Stimulated activated CD8-positive, alpha-beta memory T cell treated with anti-CD3 and anti-CD28 coated beads, Interleukin-2, amount 100 ng/mL, for 1 hour (primary cell): ENCODE measurements around the gene MSTO1.
A peak's percentile ranks its signal among the peaks of the same experiment; 100 is the strongest.
"Not testable (repeated sequence)": the region's sequence is repeated elsewhere in the genome, so short reads cannot be mapped to it uniquely, and the experiment has no call there.

Experiments
- DNase-seq, 2 donors: peaks; one replicate each; pipeline ENCODE4 v3.0.0-alpha.2; 2020; ENCODE audit warnings: low read depth in 2 of 2

Gene MSTO1

GRCh38 chr1:155609515-155610256 lies at the start of gene MSTO1:
TSS of gene MSTO1 (plus strand) at chr1:155610218. CDS start at chr1:155610249, 31 bp downstream.
- peak; percentile 82 to 90 for DNase-seq

- peak; percentile 28 to 39 for DNase-seq
Observed at GRCh38 chr1:155561779-155562580, 48.0 kb upstream of the MSTO1 start.

GRCh38 chr1:155562581-155563376 lies 47.2 kb upstream of the MSTO1 start, which contains the start of gene ASH1L:
TSS of gene ASH1L (minus strand) at chr1:155562803. CDS start at chr1:155521519, 41,284 bp downstream.
- DNase-seq, result peak; percentile 79 to 89

- not testable (repeated sequence) for DNase-seq
Observed at GRCh38 chr1:155563377-155564022, 46.5 kb upstream of the MSTO1 start.

- no peak for DNase-seq
Observed at GRCh38 chr1:155569988-155570592, 39.9 kb upstream of the MSTO1 start.

- DNase-seq, result no peak
Observed at GRCh38 chr1:155570593-155570990, 39.4 kb upstream of the MSTO1 start.

- DNase-seq, result no peak
Observed at GRCh38 chr1:155574077-155574476, 35.9 kb upstream of the MSTO1 start.

- not testable (repeated sequence) for DNase-seq
Observed at GRCh38 chr1:155575608-155576007, 34.4 kb upstream of the MSTO1 start.

- DNase-seq, result not testable (repeated sequence)
Observed at GRCh38 chr1:155583846-155584245, 26.2 kb upstream of the MSTO1 start.

GRCh38 chr1:155589282-155589681 lies 20.7 kb upstream of the MSTO1 start:
- not testable (repeated sequence) for DNase-seq

GRCh38 chr1:155590516-155591247 lies 19.3 kb upstream of the MSTO1 start:
- DNase-seq, result not testable (repeated sequence)

- DNase-seq, result no peak
Observed at GRCh38 chr1:155591770-155592169, 18.2 kb upstream of the MSTO1 start.

- not testable (repeated sequence) for DNase-seq
Observed at GRCh38 chr1:155595877-155596474, 14.0 kb upstream of the MSTO1 start.

- no peak for DNase-seq
Observed at GRCh38 chr1:155596864-155597263, 13.2 kb upstream of the MSTO1 start.

- no peak for DNase-seq
Observed at GRCh38 chr1:155598842-155599331, 11.1 kb upstream of the MSTO1 start.

- DNase-seq, result not testable (repeated sequence)
Observed at GRCh38 chr1:155599828-155600572, 10.0 kb upstream of the MSTO1 start.

GRCh38 chr1:155607708-155608107 lies 2.3 kb upstream of the MSTO1 start:
- no peak for DNase-seq

GRCh38 chr1:155608888-155609225 lies 1.2 kb upstream of the MSTO1 start:
- DNase-seq, result no peak

- DNase-seq, result not testable (repeated sequence)
Observed at GRCh38 chr1:155610257-155610647, 234 bp downstream of the MSTO1 start.
